BLaER1 treated with 17β-estradiol and CSF1 and Interleukin-3, amounts not matched to agents 10 nM and 100 nM (cell line): Measurements from ENCODE around the gene ZNF280D.
"Not testable (repeated sequence)": the region's sequence is repeated elsewhere in the genome, so short reads cannot be mapped to it uniquely, and the experiment has no call there.

ENCODE experiments used
- H3K27ac ChIP-seq, 11 experiments: shearing (Covaris generic); formaldehyde crosslinking; 2 replicates each; pipeline ENCODE4 v1.8.1; 2022
- H3K27me3 ChIP-seq, 11 experiments: shearing (Covaris generic); formaldehyde crosslinking; 2 replicates each; pipeline ENCODE4 v1.8.1; 2022
- H3K36me3 ChIP-seq, 11 experiments: shearing (Covaris generic); formaldehyde crosslinking; 2 replicates each; pipeline ENCODE4 v1.8.1; 2022
- H3K4me1 ChIP-seq, 10 experiments: shearing (Covaris generic); formaldehyde crosslinking; 2 replicates each; pipeline ENCODE4 v1.8.1; 2022
- H3K4me2 ChIP-seq, 11 experiments: shearing (Covaris generic); formaldehyde crosslinking; 2 replicates each; pipeline ENCODE4 v1.8.1; 2022
- H3K4me3 ChIP-seq, 10 experiments: shearing (Covaris generic); formaldehyde crosslinking; 2 replicates each; pipeline ENCODE4 v1.8.1; 2022
- H3K9ac ChIP-seq, 11 experiments: shearing (Covaris generic); formaldehyde crosslinking; 2 replicates each; pipeline ENCODE4 v1.8.1; 2022
- H3K9me3 ChIP-seq, 11 experiments: shearing (Covaris generic); formaldehyde crosslinking; replicated peaks in 1 of 11; 2 replicates each; pipeline ENCODE4 v1.8.1; 2022
- H4K20me1 ChIP-seq, 11 experiments: shearing (Covaris generic); formaldehyde crosslinking; 2 replicates each; pipeline ENCODE4 v1.8.1; 2022
- Cebpa-rat ChIP-seq, 11 experiments: shearing (Covaris generic); IDR thresholded peaks; 2 replicates each; pipeline ENCODE4 v1.8.1; 2022

The ZNF280D gene, protein sequence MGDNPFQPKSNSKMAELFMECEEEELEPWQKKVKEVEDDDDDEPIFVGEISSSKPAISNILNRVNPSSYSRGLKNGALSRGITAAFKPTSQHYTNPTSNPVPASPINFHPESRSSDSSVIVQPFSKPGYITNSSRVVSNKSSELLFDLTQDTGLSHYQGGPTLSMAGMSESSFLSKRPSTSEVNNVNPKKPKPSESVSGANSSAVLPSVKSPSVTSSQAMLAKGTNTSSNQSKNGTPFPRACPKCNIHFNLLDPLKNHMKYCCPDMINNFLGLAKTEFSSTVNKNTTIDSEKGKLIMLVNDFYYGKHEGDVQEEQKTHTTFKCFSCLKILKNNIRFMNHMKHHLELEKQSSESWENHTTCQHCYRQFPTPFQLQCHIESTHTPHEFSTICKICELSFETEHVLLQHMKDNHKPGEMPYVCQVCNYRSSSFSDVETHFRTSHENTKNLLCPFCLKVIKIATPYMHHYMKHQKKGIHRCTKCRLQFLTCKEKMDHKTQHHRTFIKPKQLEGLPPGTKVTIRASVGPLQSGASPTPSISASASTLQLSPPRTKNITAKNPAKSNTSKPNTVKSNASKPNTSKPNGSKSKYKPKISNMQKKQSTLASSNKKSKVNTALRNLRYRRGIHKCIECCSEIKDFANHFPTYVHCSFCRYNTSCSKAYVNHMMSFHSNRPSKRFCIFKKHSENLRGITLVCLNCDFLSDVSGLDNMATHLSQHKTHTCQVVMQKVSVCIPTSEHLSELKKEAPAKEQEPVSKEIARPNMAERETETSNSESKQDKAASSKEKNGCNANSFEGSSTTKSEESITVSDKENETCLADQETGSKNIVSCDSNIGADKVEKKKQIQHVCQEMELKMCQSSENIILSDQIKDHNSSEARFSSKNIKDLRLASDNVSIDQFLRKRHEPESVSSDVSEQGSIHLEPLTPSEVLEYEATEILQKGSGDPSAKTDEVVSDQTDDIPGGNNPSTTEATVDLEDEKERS

GRCh38 chr15:56733136-56734012, at the start of gene ZNF280D:
TSS of gene ZNF280D (minus strand) at chr15:56733509. CDS start at chr15:56707109, 26,400 bp downstream.
- peak within 1 kb of the TSS; percentile 52 to 75 (median 66) for H3K4me3 ChIP-seq
- peaks cover 0 to 15% (median 12%) of the 10 kb centered on the region in 11 experiments; a peak in 18 of 22 replicates for H3K9me3 ChIP-seq
- H4K20me1 ChIP-seq = no peaks in the 10 kb centered on the region
- peaks cover 13 to 43% (median 19%) of the 10 kb centered on the region in 10 experiments for H3K4me1 ChIP-seq
- TF ChIP-seq Cebpa-rat (IDR thresholded peaks at IDR 0.05) = no peak
- H3K27me3 ChIP-seq = no peaks in the 10 kb centered on the region; a peak in 1 of 22 replicates
- H3K27ac ChIP-seq = peak within 1 kb of the TSS; percentile 87 to 92 (median 90)
- H3K36me3 ChIP-seq = peaks cover 0 to 4% (median 0%) of the 10 kb centered on the region in 11 experiments; a peak in 2 of 22 replicates
- H3K4me2 ChIP-seq = peak within 1 kb of the TSS; percentile 76 to 92 (median 87)
- H3K9ac ChIP-seq = peak within 1 kb of the TSS; percentile 82 to 92 (median 88)

DNA sequence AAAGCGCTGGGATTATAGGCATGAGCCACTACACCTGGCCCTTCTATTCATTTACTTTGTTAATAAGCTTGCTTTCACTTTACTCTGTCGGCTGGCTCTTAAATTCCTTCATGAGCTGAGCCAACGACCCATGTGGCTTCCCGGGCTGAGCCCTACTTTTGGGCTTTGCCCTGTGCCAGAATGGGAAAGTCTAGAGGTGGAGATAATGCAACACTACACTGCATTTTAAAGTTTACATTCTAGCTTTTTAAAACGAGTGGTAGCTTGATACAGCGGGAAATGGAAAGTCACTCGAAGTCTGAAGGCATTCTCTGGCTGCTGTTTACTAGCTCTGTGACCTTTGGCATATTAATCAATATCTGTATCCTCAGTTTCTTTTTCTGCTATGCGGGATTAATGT, 49.0 kb upstream of the ZNF280D start:
- Histone ChIP-seq H3K36me3 (no peaks in the 10 kb centered on the region), H3K4me3 (no peak overlapping the region), H3K9ac (no peak overlapping the region), H3K4me2 (no peak overlapping the region), H3K4me1 (no peaks in the 10 kb centered on the region), H3K27ac (no peak overlapping the region), H4K20me1 (no peaks in the 10 kb centered on the region), H3K27me3 (no peaks in the 10 kb centered on the region), H3K9me3 (peaks cover 0 to 19% (median 8%) of the 10 kb centered on the region in 11 experiments; a peak in 9 of 22 replicates)
- no peak for TF ChIP-seq Cebpa-rat (IDR thresholded peaks at IDR 0.05)

- Histone ChIP-seq H3K4me1 (no peaks in the 10 kb centered on the region), H3K4me2 (no peak overlapping the region), H3K9me3 (peaks cover 0 to 19% (median 8%) of the 10 kb centered on the region in 11 experiments; a peak in 9 of 22 replicates), H3K27me3 (no peaks in the 10 kb centered on the region), H3K36me3 (no peaks in the 10 kb centered on the region), H3K9ac (no peak overlapping the region), H3K4me3 (no peak overlapping the region), H4K20me1 (no peaks in the 10 kb centered on the region), H3K27ac (no peak overlapping the region)
- TF ChIP-seq Cebpa-rat (IDR thresholded peaks at IDR 0.05) = no peak
Measured at GRCh38 chr15:56781666-56782065, 48.4 kb upstream of the ZNF280D start.

GRCh38 chr15:56780102-56780725, 46.9 kb upstream of the ZNF280D start:
- H3K4me3 ChIP-seq, H3K36me3 ChIP-seq, H3K27ac ChIP-seq, H3K27me3 ChIP-seq, H3K4me2 ChIP-seq, H4K20me1 ChIP-seq, H3K9ac ChIP-seq: not testable (repeated sequence)
- peaks cover 0 to 12% (median 0%) of the 10 kb centered on the region in 10 experiments; a peak in 7 of 20 replicates for H3K4me1 ChIP-seq
- H3K9me3 ChIP-seq = peaks cover 0 to 19% (median 8%) of the 10 kb centered on the region in 11 experiments; a peak in 9 of 22 replicates

- Histone ChIP-seq H3K9me3 (peaks cover 0 to 19% (median 8%) of the 10 kb centered on the region in 11 experiments; a peak in 9 of 22 replicates), H3K4me1 (peaks cover 0 to 17% (median 5%) of the 10 kb centered on the region in 10 experiments; a peak in 13 of 20 replicates)
- not testable (repeated sequence) for H3K4me3 ChIP-seq, H3K4me2 ChIP-seq, H3K27me3 ChIP-seq, H3K27ac ChIP-seq, H4K20me1 ChIP-seq, H3K9ac ChIP-seq, H3K36me3 ChIP-seq
Measured at GRCh38 chr15:56779449-56779848, 46.1 kb upstream of the ZNF280D start.

DNA sequence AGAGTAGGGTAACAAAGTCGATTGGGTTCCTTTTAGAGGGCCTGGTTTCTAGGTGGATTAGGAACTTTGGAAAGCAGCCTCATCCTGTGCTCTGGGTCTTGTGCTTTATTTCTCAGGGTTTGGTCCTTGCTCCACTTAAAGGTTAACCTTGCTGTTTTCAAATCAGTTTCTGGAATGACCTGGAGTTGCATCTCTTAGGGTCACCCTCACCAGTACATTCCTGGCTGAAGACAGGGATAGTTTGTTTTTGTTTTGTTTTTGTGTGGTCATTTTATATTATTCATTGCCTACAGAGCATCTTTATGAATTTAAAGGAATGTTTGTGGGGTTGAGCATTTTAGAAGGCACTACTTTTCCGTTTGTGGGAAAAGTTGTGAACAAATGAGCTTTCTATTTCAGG, 45.5 kb upstream of the ZNF280D start:
- Histone ChIP-seq H3K4me1 (peaks cover 0 to 21% (median 8%) of the 10 kb centered on the region in 10 experiments; a peak in 13 of 20 replicates), H3K4me2 (no peak overlapping the region), H3K9me3 (peaks cover 0 to 14% (median 8%) of the 10 kb centered on the region in 11 experiments; a peak in 9 of 22 replicates), H3K27ac (no peak overlapping the region), H3K9ac (no peak overlapping the region), H4K20me1 (no peaks in the 10 kb centered on the region), H3K27me3 (no peaks in the 10 kb centered on the region), H3K36me3 (no peaks in the 10 kb centered on the region), H3K4me3 (no peak overlapping the region)
- TF ChIP-seq Cebpa-rat (IDR thresholded peaks at IDR 0.05) = no peak

- no peak for TF ChIP-seq Cebpa-rat (IDR thresholded peaks at IDR 0.05)
- Histone ChIP-seq H3K9me3 (peaks cover 0 to 12% (median 6%) of the 10 kb centered on the region in 11 experiments; a peak in 7 of 22 replicates), H3K27ac (no peak overlapping the region), H3K9ac (no peak overlapping the region), H4K20me1 (no peaks in the 10 kb centered on the region), H3K36me3 (no peaks in the 10 kb centered on the region), H3K4me3 (no peak overlapping the region), H3K4me2 (no peak overlapping the region), H3K27me3 (no peaks in the 10 kb centered on the region), H3K4me1 (peaks cover 0 to 35% (median 8%) of the 10 kb centered on the region in 10 experiments; a peak in 13 of 20 replicates)
Measured at GRCh38 chr15:56776839-56777238, 43.5 kb upstream of the ZNF280D start.

- H3K27me3 ChIP-seq = no peaks in the 10 kb centered on the region
- no peak overlapping the region for H3K27ac ChIP-seq
- peaks cover 0 to 35% (median 8%) of the 10 kb centered on the region in 10 experiments; a peak in 13 of 20 replicates for H3K4me1 ChIP-seq
- no peaks in the 10 kb centered on the region for H3K36me3 ChIP-seq
- H4K20me1 ChIP-seq = no peaks in the 10 kb centered on the region
- H3K4me2 ChIP-seq = peak overlapping the region in 3 of 11 experiments; percentile 19 to 43 (median 24); a peak in 3 of 22 replicates
- no peak for TF ChIP-seq Cebpa-rat (IDR thresholded peaks at IDR 0.05)
- no peak overlapping the region for H3K9ac ChIP-seq
- no peak overlapping the region for H3K4me3 ChIP-seq
- H3K9me3 ChIP-seq = peaks cover 0 to 9% (median 6%) of the 10 kb centered on the region in 11 experiments; a peak in 6 of 22 replicates
Measured at GRCh38 chr15:56775641-56776040, 42.3 kb upstream of the ZNF280D start.
